ENCODE results near the gene KHK. TPM values are rescaled to one million over a fixed set of nuclear protein-coding genes. Genes with fewer than 3 reads are reported as not detected.

Gene KHK
- total RNA-seq (2022; extraction: Qiagen RNA extraction): 7.6 to 10.4 TPM (median 10.2 TPM) in 5 replicates

GRCh38 chr2:27086724-27087593, at the start of gene KHK:
Gene KHK, plus strand, starts transcription at chr2:27086772. Its CDS starts 488 bp downstream, at chr2:27087260.

GRCh38 chr2:27050996-27051901, 35.3 kb upstream of the KHK start, which contains the start of gene AGBL5:
Gene AGBL5, plus strand, starts transcription at chr2:27051668. Its CDS starts 1,291 bp downstream, at chr2:27052959.

DNA sequence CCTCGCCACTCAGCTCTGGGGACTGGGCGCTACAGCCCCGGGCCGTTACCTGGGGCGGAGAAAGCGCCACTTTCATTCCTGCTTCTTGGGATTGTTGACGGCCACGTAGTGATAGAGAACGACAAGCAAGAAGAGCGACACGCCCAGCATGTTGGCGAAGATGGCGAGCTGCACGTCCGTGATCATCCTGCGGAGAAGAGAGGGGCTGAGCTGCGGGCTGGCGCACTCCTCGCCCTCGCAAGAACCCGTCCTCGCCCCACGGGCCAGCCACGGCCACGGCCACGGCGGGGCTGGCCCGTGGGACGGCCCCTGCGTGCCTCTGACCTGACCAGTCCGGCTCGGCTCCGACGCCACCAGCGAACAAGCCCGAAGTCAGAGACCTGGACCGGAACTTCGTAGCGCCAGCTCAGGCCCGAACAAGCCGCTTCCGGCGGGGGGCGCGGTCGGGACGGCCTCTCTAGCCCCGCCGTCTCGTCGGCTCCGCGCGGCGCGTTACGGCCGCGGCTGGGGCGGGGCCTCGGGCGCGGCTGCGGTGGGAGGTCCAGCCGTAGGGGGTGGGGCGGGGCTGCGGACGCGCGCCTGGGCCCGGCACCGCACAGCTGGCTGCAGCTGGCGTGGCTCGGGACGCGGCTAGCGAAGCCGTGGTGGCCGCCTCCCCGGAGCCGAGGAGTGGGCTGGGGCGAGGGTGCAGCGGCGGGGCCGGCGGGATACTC, 15.1 kb upstream of the KHK start, which contains the start of gene OST4:
TSS of gene OST4 (minus strand) at position 378 of the 713 bp plus-strand sequence.

DNA sequence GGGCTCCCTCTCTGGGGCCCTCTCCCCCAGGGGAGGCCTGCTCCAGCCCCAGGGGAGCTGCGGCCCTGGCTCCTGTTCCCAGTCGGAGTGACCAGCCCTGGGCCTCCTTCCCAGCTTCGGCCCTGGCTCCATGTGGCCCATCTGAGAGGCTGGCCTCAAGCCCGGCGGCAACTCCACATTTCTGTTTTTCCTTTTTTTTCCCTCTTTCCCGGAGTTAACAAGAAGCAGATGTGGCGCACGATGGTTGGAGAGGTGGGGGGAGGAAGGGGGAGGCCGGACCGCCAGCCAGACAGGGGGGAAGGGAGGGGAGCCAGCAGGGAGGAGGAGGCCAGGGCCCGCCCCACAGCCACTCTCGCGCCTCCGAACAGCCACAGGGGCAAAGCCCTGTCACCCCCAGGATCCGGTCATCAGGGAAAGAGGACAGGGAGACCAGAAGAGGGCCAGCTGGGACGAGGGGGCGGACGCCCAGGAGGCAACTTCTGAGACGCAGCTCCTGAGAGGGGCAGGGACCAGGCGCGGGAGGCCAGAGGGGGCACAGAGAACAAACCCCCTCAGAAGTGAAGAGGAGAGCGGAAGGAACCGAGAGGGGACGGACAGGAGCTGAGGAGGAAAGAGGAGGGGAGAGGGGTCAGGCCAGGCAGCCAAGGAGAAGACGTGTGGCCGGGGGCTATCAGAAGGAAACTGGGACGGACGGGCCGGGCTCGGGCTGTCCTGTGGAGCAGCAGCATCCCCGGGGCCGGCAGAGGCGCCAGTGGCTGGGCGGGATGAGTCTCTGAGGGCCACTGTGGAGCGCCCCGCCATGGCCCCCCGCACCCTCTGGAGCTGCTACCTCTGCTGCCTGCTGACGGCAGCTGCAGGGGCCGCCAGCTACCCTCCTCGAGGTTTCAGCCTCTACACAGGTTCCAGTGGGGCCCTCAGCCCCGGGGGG, 8.0 kb upstream of the KHK start, which contains the start of gene EMILIN1:
TSS of gene EMILIN1 (plus strand) at position 349 of the 928 bp plus-strand sequence. CDS start at position 800, 451 bp downstream.

GRCh38 chr2:27118525-27119329, 32.2 kb downstream of the KHK start, which contains the start of gene CGREF1:
Gene CGREF1, minus strand, starts transcription at chr2:27119128. Its CDS starts 14,762 bp downstream, at chr2:27104366.

GRCh38 chr2:27123302-27124150, 37.0 kb downstream of the KHK start, which contains the start of gene ABHD1:
Gene ABHD1, plus strand, starts transcription at chr2:27123815. Its CDS starts 134 bp downstream, at chr2:27123949.

DNA sequence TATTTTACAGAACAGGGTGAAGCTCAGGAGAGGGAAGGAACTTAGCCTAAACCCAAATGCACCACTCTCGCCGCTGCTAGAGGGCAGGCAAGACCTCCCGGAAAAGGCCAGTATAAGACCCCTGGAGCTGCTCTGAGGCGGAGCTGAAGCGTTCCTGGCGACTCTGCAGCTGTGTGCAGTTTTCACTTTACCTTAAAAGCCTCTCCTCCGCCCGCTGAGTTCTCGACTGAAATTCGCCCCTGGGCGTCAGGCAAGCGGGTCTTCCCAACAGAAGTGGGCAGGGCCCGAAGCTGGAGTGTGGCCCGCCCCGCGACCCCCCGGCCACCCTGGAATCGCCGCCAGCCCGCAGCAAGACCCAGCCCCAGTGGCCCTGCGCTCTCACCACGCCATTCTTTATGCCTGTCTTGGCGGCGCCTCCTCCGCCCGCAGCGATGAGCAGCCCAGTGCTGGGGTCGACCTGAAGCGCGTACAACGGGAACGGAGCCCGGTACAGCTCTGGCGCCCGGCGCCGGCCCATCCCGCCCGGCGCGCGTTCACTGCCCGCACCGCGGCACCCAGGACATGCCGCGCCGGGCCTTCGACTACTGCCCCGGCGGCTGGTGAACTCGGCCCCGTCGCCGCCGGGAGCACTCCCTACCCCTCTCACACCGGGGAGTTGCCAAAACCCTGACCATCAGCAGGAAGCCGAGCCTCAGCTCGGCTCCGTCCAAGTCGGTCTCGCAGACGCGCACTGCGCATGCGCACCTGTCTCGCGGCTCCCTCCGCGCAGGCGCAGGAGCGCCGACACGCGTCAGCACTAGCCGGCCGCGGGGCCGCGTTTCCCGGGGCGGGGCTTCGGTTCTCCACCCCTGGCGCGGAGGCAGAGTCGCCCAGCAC, 47.6 kb downstream of the KHK start, which contains the start of gene PREB:
TSS of gene PREB (minus strand) at position 732 of the 876 bp plus-strand sequence. CDS start at position 517, 215 bp downstream.

GRCh38 chr2:27139310-27139709, 52.7 kb downstream of the KHK start, which contains the start of gene PRR30:
Gene PRR30, minus strand, starts transcription at chr2:27139410. Its CDS starts 1,081 bp downstream, at chr2:27138329.

GRCh38 chr2:27148801-27149439, 62.3 kb downstream of the KHK start, which contains the start of gene TCF23:
Gene TCF23, plus strand, starts transcription at chr2:27149004. Its CDS starts 130 bp downstream, at chr2:27149134.

Other genes starting within 250 kb of the KHK start
- 3.6 to 7.7 TPM (median 5.3 TPM) in 5 replicates for gene DPYSL5, start 238.6 kb upstream of the KHK start, total RNA-seq (2022; extraction: Qiagen RNA extraction)
- 9.4 to 12.8 TPM (median 10.7 TPM) in 5 replicates for gene MAPRE3, start 116.1 kb upstream of the KHK start, total RNA-seq (2022; extraction: Qiagen RNA extraction)
- 53.5 to 68.3 TPM (median 65.9 TPM) in 5 replicates for gene TMEM214, start 53.8 kb upstream of the KHK start, total RNA-seq (2022; extraction: Qiagen RNA extraction)
- gene AGBL5, start 35.1 kb upstream of the KHK start, total RNA-seq (2022; extraction: Qiagen RNA extraction): 28.1 to 32.0 TPM (median 30.4 TPM) in 5 replicates
- 539 to 642 TPM (median 562 TPM) in 5 replicates for gene OST4, start 15.1 kb upstream of the KHK start, total RNA-seq (2022; extraction: Qiagen RNA extraction)
- 0.27 to 0.56 TPM (median 0.47 TPM) in 5 replicates for gene EMILIN1, start 8.2 kb upstream of the KHK start, total RNA-seq (2022; extraction: Qiagen RNA extraction)
- gene CGREF1, start 32.4 kb downstream of the KHK start, total RNA-seq (2022; extraction: Qiagen RNA extraction): 7.3 to 9.0 TPM (median 8.4 TPM) in 5 replicates
- gene ABHD1, start 37.0 kb downstream of the KHK start, total RNA-seq (2022; extraction: Qiagen RNA extraction): 0.77 to 2.1 TPM (median 1.5 TPM) in 5 replicates
- 44.7 to 60.1 TPM (median 58.3 TPM) in 5 replicates for gene PREB, start 47.9 kb downstream of the KHK start, total RNA-seq (2022; extraction: Qiagen RNA extraction)
- gene PRR30, start 52.6 kb downstream of the KHK start, total RNA-seq (2022; extraction: Qiagen RNA extraction): not detected in 5 replicates
- gene TCF23, start 62.2 kb downstream of the KHK start, total RNA-seq (2022; extraction: Qiagen RNA extraction): not detected in 5 replicates
- 206 to 230 TPM (median 222 TPM) in 5 replicates for gene ATRAID, start 125.3 kb downstream of the KHK start, total RNA-seq (2022; extraction: Qiagen RNA extraction)
- 61.6 to 71.0 TPM (median 63.7 TPM) in 5 replicates for gene SLC5A6, start 125.5 kb downstream of the KHK start, total RNA-seq (2022; extraction: Qiagen RNA extraction)
- gene CAD, start 130.6 kb downstream of the KHK start, total RNA-seq (2022; extraction: Qiagen RNA extraction): 51.1 to 65.2 TPM (median 61.1 TPM) in 5 replicates
- gene SLC30A3, start 176.3 kb downstream of the KHK start, total RNA-seq (2022; extraction: Qiagen RNA extraction): 2.1 to 4.0 TPM (median 3.3 TPM) in 5 replicates
- not detected in 5 replicates for gene DNAJC5G, start 188.7 kb downstream of the KHK start, total RNA-seq (2022; extraction: Qiagen RNA extraction)
- gene TRIM54, start 195.7 kb downstream of the KHK start, total RNA-seq (2022; extraction: Qiagen RNA extraction): 0.70 to 1.3 TPM (median 0.91 TPM) in 5 replicates
- gene UCN, start 221.7 kb downstream of the KHK start, total RNA-seq (2022; extraction: Qiagen RNA extraction): 0.30 to 2.8 TPM (median 1.4 TPM) in 5 replicates
- 76.5 to 95.8 TPM (median 85.5 TPM) in 5 replicates for gene MPV17, start 236.3 kb downstream of the KHK start, total RNA-seq (2022; extraction: Qiagen RNA extraction)

All from A549 treated with Mapracorat at 1 μM for 4 hours (cell line).